PC-3 (cell line): ENCODE results near the gene RCOR1.
"Not testable (repeated sequence)": the region's sequence is repeated elsewhere in the genome, so short reads cannot be mapped to it uniquely, and the experiment has no call there.

Experiments used
- CTCF ChIP-seq: fragments of 300-600 bp; sonication (generic); conservative IDR thresholded peaks from 2 replicates; pipeline ENCODE4 v1.5.1; 2017; ENCODE audit warnings: antibody characterized with exemption, low read depth, mild to moderate bottlenecking, low read length
- EZH2 ChIP-seq: fragments of 300-600 bp; sonication (generic); IDR thresholded peaks from one replicate; pipeline ENCODE4 v1.6.1; 2017; ENCODE audit warnings: antibody characterized with exemption, mild to moderate bottlenecking, low read length; ENCODE audit not compliant: unreplicated experiment
- EZH2phosphoT487 ChIP-seq: fragments of 300-600 bp; sonication (generic); IDR thresholded peaks from 2 replicates; pipeline ENCODE4 v1.6.1; 2018; ENCODE audit warnings: mild to moderate bottlenecking, antibody characterized with exemption, low read length, borderline replicate concordance

- not testable (repeated sequence) for TF ChIP-seq CTCF, EZH2, EZH2phosphoT487
These were observed 47.2 kb downstream of the RCOR1 start for GRCh38 chr14:102639611-102640010.
